SK-N-MC (cell line): ENCODE results near the gene CFAP20.

Source experiments
- DNase-seq: peaks from one replicate; pipeline ENCODE4 v3.0.0-alpha.2; 2011; ENCODE audit warnings: low read depth, low spot score
- H3K27ac ChIP-seq: fragments of 200-600 bp; sonication (generic); 2 replicates; pipeline ENCODE4 v1.5.1; 2016; ENCODE audit warnings: mixed run types
- H3K36me3 ChIP-seq: fragments of 200-600 bp; sonication (generic); 2 replicates; pipeline ENCODE4 v1.6.1; 2017; ENCODE audit warnings: antibody characterized with exemption, low read length, mixed read lengths; ENCODE audit not compliant: insufficient read depth
- H3K4me3 ChIP-seq: fragments of 200-600 bp; sonication (generic); 2 replicates; pipeline ENCODE4 v1.5.1; 2016
- H3K9ac ChIP-seq: fragments of 200-600 bp; sonication (generic); 2 replicates; pipeline ENCODE4 v1.8.0; 2017; ENCODE audit warnings: mixed run types, mixed read lengths; ENCODE audit not compliant: insufficient read length
- H3K9me3 ChIP-seq: fragments of 200-600 bp; sonication (generic); 2 replicates; pipeline ENCODE4 v1.6.1; 2017; ENCODE audit warnings: low read depth, mild to moderate bottlenecking, antibody characterized with exemption, low read length, moderate library complexity, mixed read lengths
- EZH2 ChIP-seq: fragments of 200-600 bp; sonication (generic); IDR thresholded peaks from one replicate; pipeline ENCODE4 v1.6.1; 2017; ENCODE audit warnings: antibody characterized with exemption
- FOXP2 ChIP-seq: optimal IDR thresholded peaks from 2 replicates; pipeline ENCODE3; 2011; ENCODE audit warnings: mild to moderate bottlenecking, moderate library complexity; ENCODE audit not compliant: insufficient read depth; ENCODE audit errors: extremely low read length, control extremely low read depth
- POLR2AphosphoS5 ChIP-seq: IDR thresholded peaks from 2 replicates; pipeline ENCODE4 v1.6.1; 2012; ENCODE audit warnings: mild to moderate bottlenecking, low read depth, low read length, borderline replicate concordance

The CFAP20 gene

DNA sequence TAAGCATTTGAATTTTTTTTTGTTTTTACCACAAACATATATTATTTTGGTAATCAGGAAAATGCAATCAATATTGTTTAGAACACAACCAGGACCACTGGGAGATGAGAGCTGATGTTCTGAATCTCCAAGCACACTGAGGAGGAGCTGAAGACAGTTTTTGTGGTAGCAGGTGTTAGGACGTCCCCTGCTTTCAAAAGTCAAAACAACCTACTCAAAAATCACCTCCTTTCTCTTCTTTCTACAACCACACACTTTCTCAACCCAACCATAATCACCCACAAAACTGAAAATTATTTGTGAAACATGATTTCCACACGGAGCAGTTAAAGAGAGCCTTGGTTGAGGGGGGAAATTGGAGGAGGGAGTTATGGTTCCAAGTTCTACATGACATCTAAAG lies 26.7 kb upstream of the CFAP20 start:
- Histone ChIP-seq H3K27ac (no peak overlapping the region), H3K4me3 (no peak overlapping the region), H3K9me3 (no peaks in the 10 kb centered on the region), H3K9ac (no peak overlapping the region), H3K36me3 (no peaks in the 10 kb centered on the region; the same call in 1 of the 2 replicates)
- DNase-seq, result no peak
- TF ChIP-seq FOXP2 (no peak), EZH2 (no peak), POLR2AphosphoS5 (no peak)

DNA sequence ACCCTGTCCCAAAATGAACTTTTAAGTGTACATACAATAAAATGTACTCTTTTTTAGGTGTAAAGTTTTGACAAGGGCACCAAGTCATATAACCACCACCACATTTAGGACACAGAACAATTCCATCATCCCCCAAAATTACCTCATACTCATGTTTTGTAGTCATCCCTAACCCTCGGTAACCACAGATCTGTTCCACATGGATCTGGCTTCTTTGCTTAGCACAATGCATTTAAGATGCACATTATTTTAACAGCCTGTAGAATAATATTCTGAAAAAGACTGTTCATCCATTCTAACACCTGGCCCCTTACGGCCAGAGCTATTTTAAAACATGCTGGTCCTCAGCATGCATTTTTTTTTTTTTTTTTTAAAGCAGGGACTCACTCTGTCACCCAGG lies 25.2 kb upstream of the CFAP20 start:
- no peak for TF ChIP-seq EZH2
- TF ChIP-seq POLR2AphosphoS5, result no peak
- TF ChIP-seq FOXP2, result no peak
- Histone ChIP-seq H3K9me3 (no peaks in the 10 kb centered on the region), H3K4me3 (no peak overlapping the region), H3K9ac (no peak overlapping the region), H3K36me3 (no peaks in the 10 kb centered on the region), H3K27ac (no peak overlapping the region)
- DNase-seq, result no peak

DNA sequence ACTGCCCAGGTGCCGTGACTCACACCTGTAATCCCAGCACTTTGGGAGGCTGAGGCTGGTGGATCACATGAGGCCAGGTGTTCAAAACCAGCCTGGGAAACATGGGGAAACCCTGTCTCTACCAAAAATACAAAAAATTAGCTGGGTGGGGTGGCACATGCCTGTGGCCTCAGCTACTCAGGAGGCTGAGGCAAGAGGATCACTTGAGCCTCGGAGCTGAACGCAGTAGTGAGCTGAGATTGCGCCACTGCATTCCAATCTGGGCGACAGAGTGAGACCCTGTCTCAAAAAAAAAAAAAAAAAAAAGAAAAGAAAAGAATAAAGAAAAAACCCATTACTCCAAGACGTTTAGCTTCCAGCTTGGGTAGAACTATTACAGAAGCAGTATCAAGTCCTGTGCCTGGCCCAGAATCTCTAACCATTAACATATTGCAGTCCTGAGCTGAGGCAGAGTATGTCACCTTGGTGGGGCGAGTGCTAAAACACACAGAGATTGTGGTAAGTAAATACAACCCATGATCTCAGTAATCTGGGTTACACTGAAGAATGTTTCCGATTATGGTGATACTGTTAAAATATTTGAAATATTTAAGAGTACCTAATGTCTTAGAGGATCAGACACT lies 23.2 kb upstream of the CFAP20 start:
- no peak overlapping the region for H3K4me3 ChIP-seq
- no peaks in the 10 kb centered on the region for H3K36me3 ChIP-seq
- H3K27ac ChIP-seq, result no peak overlapping the region
- no peak overlapping the region for H3K9ac ChIP-seq
- no peak for TF ChIP-seq POLR2AphosphoS5
- H3K9me3 ChIP-seq, result no peaks in the 10 kb centered on the region
- no peak for DNase-seq

DNA sequence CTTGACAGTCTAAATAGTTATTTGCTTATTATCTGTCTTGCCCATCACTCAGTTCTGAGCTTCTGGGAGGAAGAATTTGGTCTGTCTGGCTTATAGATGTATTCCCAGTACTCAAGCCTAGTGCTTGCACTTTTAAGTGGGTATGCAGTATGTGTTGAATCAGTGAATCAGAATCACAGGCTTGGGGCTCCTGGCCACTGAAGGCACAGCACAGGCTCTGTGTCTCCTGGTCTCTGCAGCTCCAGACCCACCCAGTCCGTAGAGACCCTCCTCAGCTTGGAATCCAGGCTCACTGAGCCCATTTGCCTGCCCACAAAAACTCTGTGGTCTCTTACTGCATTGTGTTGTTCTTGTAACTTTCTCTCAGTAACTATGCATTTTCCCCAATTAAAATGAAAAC lies 19.3 kb upstream of the CFAP20 start:
- H3K9me3 ChIP-seq, result no peaks in the 10 kb centered on the region
- no peak for TF ChIP-seq FOXP2
- no peak for TF ChIP-seq EZH2
- no peak overlapping the region for H3K27ac ChIP-seq
- H3K36me3 ChIP-seq, result no peaks in the 10 kb centered on the region
- H3K9ac ChIP-seq, result no peak overlapping the region
- H3K4me3 ChIP-seq, result no peak overlapping the region
- no peak for DNase-seq

DNA sequence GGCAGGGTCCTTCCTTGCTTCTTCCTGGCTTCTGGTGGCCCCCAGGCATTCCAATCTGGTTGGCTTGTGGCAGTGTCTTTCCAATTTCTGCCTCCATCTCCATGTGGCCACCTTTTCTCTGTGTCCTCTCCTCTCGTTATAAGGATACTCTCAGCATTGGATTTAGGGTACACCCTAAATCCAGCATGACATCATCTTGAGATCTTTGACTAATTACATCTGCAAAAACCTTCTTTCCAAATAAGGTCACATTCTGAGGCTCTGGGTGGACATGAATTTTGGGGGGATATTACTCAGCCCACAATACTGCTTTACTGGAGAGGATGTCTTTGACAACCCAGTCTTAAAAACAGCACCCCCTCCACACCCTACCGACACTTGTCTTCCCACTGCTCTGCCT lies 18.9 kb upstream of the CFAP20 start:
- Histone ChIP-seq H3K9ac (no peak overlapping the region), H3K9me3 (no peaks in the 10 kb centered on the region), H3K36me3 (no peaks in the 10 kb centered on the region), H3K27ac (no peak overlapping the region), H3K4me3 (no peak overlapping the region)
- TF ChIP-seq FOXP2 (no peak), EZH2 (no peak), POLR2AphosphoS5 (no peak)
- DNase-seq, result no peak

DNA sequence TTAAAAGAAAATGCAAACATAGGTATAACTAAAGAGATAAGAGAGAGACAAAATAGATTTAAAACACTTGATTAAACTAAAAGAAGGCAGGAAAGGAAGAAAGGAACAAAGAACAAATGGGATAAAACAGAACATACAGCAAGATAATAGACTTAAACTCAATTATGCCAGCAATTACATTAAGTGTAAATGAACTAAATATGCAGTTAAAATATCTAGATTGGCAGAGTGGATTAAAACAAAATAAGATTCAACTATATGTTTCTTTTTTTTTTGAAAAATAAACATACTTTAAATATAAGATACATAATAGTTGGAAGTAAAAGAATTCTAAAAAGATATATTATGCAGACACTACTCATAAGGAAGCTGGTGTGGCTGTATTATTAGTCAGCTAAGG lies 9.7 kb upstream of the CFAP20 start:
- Histone ChIP-seq H3K4me3 (no peak overlapping the region), H3K9ac (no peak overlapping the region), H3K36me3 (no peaks in the 10 kb centered on the region), H3K27ac (no peak overlapping the region), H3K9me3 (no peaks in the 10 kb centered on the region)
- DNase-seq, result no peak
- TF ChIP-seq FOXP2 (no peak), POLR2AphosphoS5 (no peak), EZH2 (no peak)

DNA sequence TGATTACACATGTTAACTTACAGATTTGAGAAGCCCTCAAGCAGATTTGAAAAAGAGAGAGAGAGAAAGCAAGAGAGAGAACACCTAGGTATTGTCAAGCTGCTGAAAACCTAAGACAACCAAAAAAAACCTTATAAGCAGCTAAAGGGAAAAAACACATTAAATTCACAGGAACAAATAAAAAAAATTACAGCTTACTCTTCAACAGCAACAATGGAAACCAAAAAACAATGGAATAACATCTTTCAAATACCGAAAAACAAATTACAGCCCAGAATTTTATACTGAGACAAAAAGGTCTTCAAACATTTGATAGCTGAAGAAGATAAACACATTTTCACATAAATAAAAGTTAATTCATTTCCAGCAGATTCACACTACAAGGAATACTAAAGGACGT lies 8.4 kb upstream of the CFAP20 start:
- no peak overlapping the region for H3K27ac ChIP-seq
- no peak for DNase-seq
- no peaks in the 10 kb centered on the region for H3K9me3 ChIP-seq
- H3K9ac ChIP-seq, result no peak overlapping the region
- TF ChIP-seq POLR2AphosphoS5, result no peak
- TF ChIP-seq EZH2, result no peak
- no peak for TF ChIP-seq FOXP2
- H3K4me3 ChIP-seq, result no peak overlapping the region
- no peaks in the 10 kb centered on the region for H3K36me3 ChIP-seq

DNA sequence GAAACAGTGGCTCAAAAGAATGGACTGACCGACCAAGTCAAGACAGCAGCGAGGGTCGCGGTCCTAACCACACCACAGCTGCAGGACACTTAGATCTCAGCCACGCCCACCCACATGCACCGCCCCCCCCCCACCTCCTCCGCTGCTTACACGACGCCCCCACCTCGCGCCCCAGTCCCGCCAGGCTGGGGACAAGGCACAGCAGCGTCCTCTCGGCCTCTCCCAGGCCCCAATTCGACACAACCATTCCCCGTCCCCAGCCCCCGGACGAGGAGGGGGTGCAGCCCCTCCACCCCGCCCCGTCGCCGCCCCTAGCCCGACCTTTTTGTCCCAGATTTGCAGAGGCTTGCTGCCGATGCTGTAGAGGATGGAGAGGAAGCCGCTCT lies 477 bp downstream of the CFAP20 start:
- no peak for TF ChIP-seq EZH2
- no peak for TF ChIP-seq POLR2AphosphoS5
- no peak for TF ChIP-seq FOXP2
- Histone ChIP-seq H3K4me3 (peak overlapping the region; percentile 83), H3K36me3 (no peaks in the 10 kb centered on the region), H3K27ac (no peak overlapping the region), H3K9ac (peak overlapping the region; percentile 78), H3K9me3 (no peaks in the 10 kb centered on the region)
- no peak for DNase-seq

DNA sequence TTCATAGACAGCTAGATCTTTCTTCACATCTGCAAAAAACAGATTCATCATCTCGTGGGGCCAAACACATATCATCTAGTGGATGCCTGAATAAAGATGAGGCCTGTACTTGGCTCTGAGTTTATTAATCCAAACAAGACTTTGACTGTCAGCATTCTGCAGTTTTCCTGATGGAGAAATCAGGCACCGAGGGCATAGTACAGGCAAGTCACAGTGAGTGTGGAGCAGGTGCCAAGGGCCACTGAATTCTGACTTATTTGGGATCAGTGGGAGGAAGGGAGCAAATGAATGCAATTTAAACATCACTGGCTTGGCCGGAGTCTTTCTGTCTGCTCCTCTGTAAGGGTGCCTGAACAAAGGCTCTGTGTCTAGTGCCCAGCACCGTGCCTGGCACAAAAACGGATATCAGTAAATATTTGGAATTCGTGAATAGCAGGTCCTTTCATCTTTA lies 975 bp downstream of the CFAP20 start:
- no peaks in the 10 kb centered on the region for H3K36me3 ChIP-seq
- H3K27ac ChIP-seq, result no peak overlapping the region
- peak overlapping the region; percentile 83 for H3K4me3 ChIP-seq
- DNase-seq, result no peak
- no peaks in the 10 kb centered on the region for H3K9me3 ChIP-seq
- TF ChIP-seq EZH2, result no peak
- TF ChIP-seq POLR2AphosphoS5, result no peak
- no peak for TF ChIP-seq FOXP2
- H3K9ac ChIP-seq, result peak overlapping the region; percentile 65

DNA sequence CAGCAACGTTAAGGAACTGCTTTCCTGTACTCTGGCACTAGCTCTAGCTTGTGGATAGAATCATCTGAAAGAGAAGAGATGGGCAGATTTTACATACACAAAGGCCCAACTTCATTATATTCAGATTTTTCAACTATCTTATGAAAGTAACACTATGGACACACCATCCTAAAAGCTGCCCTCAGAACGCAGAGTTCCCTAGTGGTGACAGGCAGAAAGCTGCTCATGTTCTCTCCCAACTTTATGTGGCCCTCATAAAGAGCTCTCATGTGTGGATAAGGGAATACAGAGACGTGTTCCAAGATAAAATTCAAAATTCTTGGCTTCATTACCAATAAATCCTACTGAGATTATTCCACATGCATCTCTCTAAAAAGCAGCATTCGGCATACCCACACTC lies 1.5 kb downstream of the CFAP20 start:
- Histone ChIP-seq H3K9ac (peak overlapping the region; percentile 65), H3K27ac (no peak overlapping the region), H3K36me3 (no peaks in the 10 kb centered on the region), H3K9me3 (no peaks in the 10 kb centered on the region), H3K4me3 (peak overlapping the region; percentile 83)
- TF ChIP-seq EZH2, result no peak
- no peak for DNase-seq
